Measurements from ENCODE around the gene FBXL3. TPM values are rescaled to one million over a fixed set of nuclear protein-coding genes. Genes with fewer than 3 reads are reported as not detected.
"Not testable (repeated sequence)": the region's sequence is repeated elsewhere in the genome, so short reads cannot be mapped to it uniquely, and the experiment has no call there.

The FBXL3 gene
- polyA plus RNA-seq, 1 donor (not counting 4 experiments of a cell fraction or from before 2014, with no cell fraction given), result 25.4 TPM

DNA sequence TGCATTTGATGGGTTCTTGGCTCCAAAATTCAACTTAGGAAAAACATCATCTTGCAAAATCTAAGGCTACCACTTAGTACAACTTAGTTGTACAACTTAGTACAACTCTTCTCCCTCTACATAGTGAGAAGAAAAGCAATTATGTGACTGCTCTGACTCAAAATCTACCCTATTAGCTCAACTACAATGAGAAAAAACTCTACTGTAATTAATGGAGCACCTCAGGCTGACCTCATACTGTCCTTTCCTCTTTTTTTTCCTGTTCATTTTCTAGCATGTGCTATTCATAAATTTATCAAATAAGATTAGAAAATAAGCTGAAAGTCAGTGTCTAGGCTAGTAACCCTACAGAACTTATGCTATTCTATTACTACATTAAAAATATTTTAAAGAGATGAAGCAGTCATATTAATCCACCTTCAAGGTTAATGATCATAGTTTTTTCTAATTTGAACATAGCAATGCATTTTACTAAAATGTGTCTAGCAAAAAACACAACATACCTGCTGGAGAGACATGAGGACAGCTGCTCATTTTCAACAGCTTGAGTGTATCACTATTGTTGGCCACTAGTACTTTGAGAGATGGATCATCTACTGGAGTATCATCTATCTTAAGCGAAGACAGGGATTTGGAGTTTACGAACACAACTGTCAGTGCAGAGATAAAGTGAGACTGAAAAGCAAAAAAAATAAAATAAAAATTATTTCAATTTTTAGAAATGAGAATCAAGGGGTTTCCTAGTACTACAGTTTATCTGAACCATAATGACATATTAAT, 11.9 kb downstream of the FBXL3 start:
- Histone ChIP-seq H3K4me3 (ENCODE audit: control insufficient read depth in 2 of 3, extremely low read depth in 1 of 3, insufficient read depth in 2 of 3, low read depth in 1 of 3, low read length in 3 of 3) (no peak overlapping the region), H3K9me1 (ENCODE audit: control insufficient read depth, extremely low read depth, insufficient read depth, low read length) (no peaks in the 10 kb centered on the region), H2AFZ (ENCODE audit: control insufficient read depth, low read length) (no peak overlapping the region), H3K27ac (ENCODE audit: control insufficient read depth, insufficient read depth, low read length) (no peak overlapping the region), H3K36me3 (ENCODE audit: control insufficient read depth in 2 of 2, extremely low read depth in 1 of 2, insufficient read depth in 2 of 2, low read length in 2 of 2) (peaks cover 16 to 23% of the 10 kb centered on the region in 2 experiments), H3K27me3 (ENCODE audit: control insufficient read depth, extremely low read depth, insufficient read depth, low read length) (no peaks in the 10 kb centered on the region), H3K4me2 (ENCODE audit: control insufficient read depth, extremely low read depth, insufficient read depth, low read depth, low read length) (no peak overlapping the region), H4K20me1 (ENCODE audit: control insufficient read depth, extremely low read depth, insufficient read depth, low read length) (no peaks in the 10 kb centered on the region), H3K4me1 (ENCODE audit: control insufficient read depth, extremely low read depth, insufficient read depth, low read length) (no peaks in the 10 kb centered on the region), H3K9me3 (ENCODE audit: control insufficient read depth, low read depth, low read length) (no peaks in the 10 kb centered on the region), H3K79me2 (ENCODE audit: control insufficient read depth, insufficient read depth, low read length) (peaks cover 33% of the 10 kb centered on the region), H3K9ac (ENCODE audit: control insufficient read depth, extremely low read depth, insufficient read depth, low read length) (no peak overlapping the region)
- FAIRE-seq, result no peak
- no peak for DNase-seq (ENCODE audit: low read depth, low spot score)
- TF ChIP-seq, protein P1, sequence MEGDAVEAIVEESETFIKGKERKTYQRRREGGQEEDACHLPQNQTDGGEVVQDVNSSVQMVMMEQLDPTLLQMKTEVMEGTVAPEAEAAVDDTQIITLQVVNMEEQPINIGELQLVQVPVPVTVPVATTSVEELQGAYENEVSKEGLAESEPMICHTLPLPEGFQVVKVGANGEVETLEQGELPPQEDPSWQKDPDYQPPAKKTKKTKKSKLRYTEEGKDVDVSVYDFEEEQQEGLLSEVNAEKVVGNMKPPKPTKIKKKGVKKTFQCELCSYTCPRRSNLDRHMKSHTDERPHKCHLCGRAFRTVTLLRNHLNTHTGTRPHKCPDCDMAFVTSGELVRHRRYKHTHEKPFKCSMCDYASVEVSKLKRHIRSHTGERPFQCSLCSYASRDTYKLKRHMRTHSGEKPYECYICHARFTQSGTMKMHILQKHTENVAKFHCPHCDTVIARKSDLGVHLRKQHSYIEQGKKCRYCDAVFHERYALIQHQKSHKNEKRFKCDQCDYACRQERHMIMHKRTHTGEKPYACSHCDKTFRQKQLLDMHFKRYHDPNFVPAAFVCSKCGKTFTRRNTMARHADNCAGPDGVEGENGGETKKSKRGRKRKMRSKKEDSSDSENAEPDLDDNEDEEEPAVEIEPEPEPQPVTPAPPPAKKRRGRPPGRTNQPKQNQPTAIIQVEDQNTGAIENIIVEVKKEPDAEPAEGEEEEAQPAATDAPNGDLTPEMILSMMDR (optimal IDR thresholded peaks at IDR 0.05 in 1 of 3, IDR thresholded peaks at IDR 0.05 in 1 of 3, conservative IDR thresholded peaks at IDR 0.05 in 1 of 3; ENCODE audit: extremely low read depth in 1 of 3, insufficient read depth in 2 of 3, low read length in 3 of 3), result no peak
- TF ChIP-seq EZH2 (IDR thresholded peaks at IDR 0.05; ENCODE audit: low read length), result no peak
- dilution Hi-C loops (cut with MboI; ENCODE audit: extremely low pct_ligation_motif_present, low sequenced_read_pairs), result no loop called here

DNA sequence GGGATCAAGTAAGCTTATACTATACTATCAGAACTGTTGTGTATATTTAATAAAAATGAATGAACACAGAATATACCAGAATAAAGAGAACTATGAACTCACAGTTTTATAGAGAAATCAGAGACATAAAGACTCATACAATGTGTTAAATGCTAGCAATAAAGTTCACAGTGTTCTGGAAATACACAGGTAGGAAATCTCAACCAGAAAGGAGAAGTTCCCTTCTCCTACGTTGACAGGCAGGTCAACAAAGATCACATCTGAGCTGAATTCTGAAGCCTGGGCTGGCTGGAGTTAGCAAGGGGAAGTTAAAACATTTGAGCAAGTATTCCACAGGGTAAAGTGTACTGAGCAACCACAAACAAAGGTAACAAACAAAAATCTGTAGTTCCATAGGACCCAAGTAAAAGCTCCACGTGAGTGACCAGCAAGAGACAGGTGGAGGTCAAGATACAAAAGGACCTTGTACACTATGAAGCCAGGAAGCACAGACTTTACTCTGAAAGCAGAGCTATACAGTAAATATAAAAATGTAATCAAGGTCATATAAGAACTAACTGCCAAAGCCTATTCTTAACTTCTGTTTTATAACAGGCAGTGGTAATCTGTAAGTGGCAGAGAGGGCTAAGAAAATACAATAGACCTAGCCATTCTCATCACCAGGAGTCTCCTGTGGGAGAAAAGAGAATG, 13.0 kb downstream of the FBXL3 start:
- Histone ChIP-seq H3K27ac (ENCODE audit: control insufficient read depth, insufficient read depth, low read length) (no peak overlapping the region), H2AFZ (ENCODE audit: control insufficient read depth, low read length) (no peak overlapping the region), H3K27me3 (ENCODE audit: control insufficient read depth, extremely low read depth, insufficient read depth, low read length) (no peaks in the 10 kb centered on the region), H3K4me3 (ENCODE audit: control insufficient read depth in 2 of 3, extremely low read depth in 1 of 3, insufficient read depth in 2 of 3, low read depth in 1 of 3, low read length in 3 of 3) (no peak overlapping the region), H3K9ac (ENCODE audit: control insufficient read depth, extremely low read depth, insufficient read depth, low read length) (no peak overlapping the region), H3K79me2 (ENCODE audit: control insufficient read depth, insufficient read depth, low read length) (peaks cover 24% of the 10 kb centered on the region), H4K20me1 (ENCODE audit: control insufficient read depth, extremely low read depth, insufficient read depth, low read length) (no peaks in the 10 kb centered on the region), H3K4me2 (ENCODE audit: control insufficient read depth, extremely low read depth, insufficient read depth, low read depth, low read length) (no peak overlapping the region), H3K36me3 (ENCODE audit: control insufficient read depth in 2 of 2, extremely low read depth in 1 of 2, insufficient read depth in 2 of 2, low read length in 2 of 2) (peaks cover 16 to 23% of the 10 kb centered on the region in 2 experiments), H3K9me3 (ENCODE audit: control insufficient read depth, low read depth, low read length) (no peaks in the 10 kb centered on the region), H3K9me1 (ENCODE audit: control insufficient read depth, extremely low read depth, insufficient read depth, low read length) (no peaks in the 10 kb centered on the region), H3K4me1 (ENCODE audit: control insufficient read depth, extremely low read depth, insufficient read depth, low read length) (no peaks in the 10 kb centered on the region)
- FAIRE-seq (no peak), DNase-seq (ENCODE audit: low read depth, low spot score) (no peak)
- TF ChIP-seq EZH2 (IDR thresholded peaks at IDR 0.05; ENCODE audit: low read length), result no peak
- TF ChIP-seq, protein P1 (optimal IDR thresholded peaks at IDR 0.05 in 1 of 3, IDR thresholded peaks at IDR 0.05 in 1 of 3, conservative IDR thresholded peaks at IDR 0.05 in 1 of 3; ENCODE audit: extremely low read depth in 1 of 3, insufficient read depth in 2 of 3, low read length in 3 of 3), result no peak
- dilution Hi-C loops (cut with MboI; ENCODE audit: extremely low pct_ligation_motif_present, low sequenced_read_pairs), result no loop called here

DNA sequence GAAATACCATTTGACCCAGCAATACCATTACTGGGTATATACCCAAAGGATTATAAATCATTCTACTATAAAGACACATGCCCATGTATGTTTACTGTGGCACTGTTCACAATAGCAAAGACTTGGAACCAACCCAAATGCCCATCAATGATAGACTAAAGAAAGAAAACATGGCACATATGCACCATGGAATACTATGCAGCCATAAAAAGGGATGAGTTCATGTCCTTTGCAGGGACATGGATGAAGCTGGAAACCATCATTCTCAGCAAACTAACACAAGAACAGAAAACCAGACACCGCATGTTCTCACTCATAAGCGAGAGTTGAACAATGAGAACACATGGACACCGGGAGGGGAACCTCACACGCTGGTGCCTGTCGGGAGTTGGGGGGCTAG, 17.2 kb downstream of the FBXL3 start:
- H3K4me2 ChIP-seq (ENCODE audit: control insufficient read depth, extremely low read depth, insufficient read depth, low read depth, low read length); H3K27ac ChIP-seq (ENCODE audit: control insufficient read depth, insufficient read depth, low read length); H3K9ac ChIP-seq (ENCODE audit: control insufficient read depth, extremely low read depth, insufficient read depth, low read length); DNase-seq (ENCODE audit: low read depth, low spot score); H3K27me3 ChIP-seq (ENCODE audit: control insufficient read depth, extremely low read depth, insufficient read depth, low read length); dilution Hi-C loops (cut with MboI; ENCODE audit: extremely low pct_ligation_motif_present, low sequenced_read_pairs); H4K20me1 ChIP-seq (ENCODE audit: control insufficient read depth, extremely low read depth, insufficient read depth, low read length); FAIRE-seq; H3K9me3 ChIP-seq (ENCODE audit: control insufficient read depth, low read depth, low read length); H3K4me3 ChIP-seq (ENCODE audit: control insufficient read depth in 2 of 3, extremely low read depth in 1 of 3, insufficient read depth in 2 of 3, low read depth in 1 of 3, low read length in 3 of 3); H3K4me1 ChIP-seq (ENCODE audit: control insufficient read depth, extremely low read depth, insufficient read depth, low read length); H3K9me1 ChIP-seq (ENCODE audit: control insufficient read depth, extremely low read depth, insufficient read depth, low read length); H2AFZ ChIP-seq (ENCODE audit: control insufficient read depth, low read length): not testable (repeated sequence)
- Histone ChIP-seq H3K79me2 (ENCODE audit: control insufficient read depth, insufficient read depth, low read length) (peaks cover 35% of the 10 kb centered on the region), H3K36me3 (ENCODE audit: control insufficient read depth in 2 of 2, extremely low read depth in 1 of 2, insufficient read depth in 2 of 2, low read length in 2 of 2) (peaks cover 12 to 18% of the 10 kb centered on the region in 2 experiments)
